Measurements from ENCODE around the gene FCSK.
"Not testable (repeated sequence)": the region's sequence is repeated elsewhere in the genome, so short reads cannot be mapped to it uniquely, and the experiment has no call there.

Gene FCSK

GRCh38 chr16:70454222-70455034, at the start of gene FCSK:
Gene FCSK (plus strand): TSS chr16:70454595. CDS start chr16:70463191, 8,596 bp downstream.
- no peak for TF ChIP-seq CTCF (conservative IDR thresholded peaks at IDR 0.05; ENCODE audit: low read depth, low read length)
- H3K4me3 ChIP-seq (ENCODE audit: low read length): peak within 1 kb of the TSS; percentile 87
- no peak for DNase-seq (ENCODE audit: low read depth)

- DNase-seq (ENCODE audit: low read depth); H3K4me3 ChIP-seq (ENCODE audit: low read length): not testable (repeated sequence)
Measured at GRCh38 chr16:70406104-70406503, 48.3 kb upstream of the FCSK start.

GRCh38 chr16:70407811-70408274, 46.6 kb upstream of the FCSK start:
- H3K4me3 ChIP-seq (ENCODE audit: low read length): no peak overlapping the region
- TF ChIP-seq CTCF (conservative IDR thresholded peaks at IDR 0.05; ENCODE audit: low read depth, low read length): no peak
- DNase-seq (ENCODE audit: low read depth): no peak

- no peak for TF ChIP-seq CTCF (conservative IDR thresholded peaks at IDR 0.05; ENCODE audit: low read depth, low read length)
- DNase-seq (ENCODE audit: low read depth): no peak
- H3K4me3 ChIP-seq (ENCODE audit: low read length): no peak overlapping the region
Measured at GRCh38 chr16:70410734-70411133, 43.7 kb upstream of the FCSK start.

GRCh38 chr16:70412385-70412784, 42.0 kb upstream of the FCSK start:
- TF ChIP-seq CTCF (conservative IDR thresholded peaks at IDR 0.05; ENCODE audit: low read depth, low read length): no peak
- H3K4me3 ChIP-seq (ENCODE audit: low read length): no peak overlapping the region
- no peak for DNase-seq (ENCODE audit: low read depth)

GRCh38 chr16:70413572-70413971, 40.8 kb upstream of the FCSK start:
- H3K4me3 ChIP-seq (ENCODE audit: low read length); DNase-seq (ENCODE audit: low read depth): not testable (repeated sequence)

- no peak overlapping the region for H3K4me3 ChIP-seq (ENCODE audit: low read length)
- DNase-seq (ENCODE audit: low read depth): no peak
- no peak for TF ChIP-seq CTCF (conservative IDR thresholded peaks at IDR 0.05; ENCODE audit: low read depth, low read length)
Measured at GRCh38 chr16:70416748-70417616, 37.4 kb upstream of the FCSK start.

GRCh38 chr16:70417661-70418060, 36.7 kb upstream of the FCSK start:
- no peak for TF ChIP-seq CTCF (conservative IDR thresholded peaks at IDR 0.05; ENCODE audit: low read depth, low read length)
- H3K4me3 ChIP-seq (ENCODE audit: low read length): no peak overlapping the region
- DNase-seq (ENCODE audit: low read depth): no peak

All from retinal pigment epithelial cell (primary cell).